T-helper 2 cell (primary cell): Measurements from ENCODE around the gene LDHB.
A peak's percentile ranks its signal among the peaks of the same experiment; 100 is the strongest.
"Not testable (repeated sequence)": the region's sequence is repeated elsewhere in the genome, so short reads cannot be mapped to it uniquely, and the experiment has no call there.

ENCODE experiments used
- DNase-seq, 5 experiments: peaks; one replicate each; pipeline versions ENCODE4 v3.0.0 to v3.0.0-alpha.2; 2012 to 2022

The LDHB gene

GRCh38 chr12:21607701-21608100 lies 49.9 kb downstream of the LDHB start:
- DNase-seq, result peak in 2 of 5 experiments; percentile 4 to 30

GRCh38 chr12:21606175-21606574 lies 51.5 kb downstream of the LDHB start:
- no peak for DNase-seq

GRCh38 chr12:21604245-21605101 lies 53.2 kb downstream of the LDHB start, which contains the start of gene GYS2:
Gene GYS2, minus strand, starts transcription at chr12:21604847. Its CDS starts 255 bp downstream, at chr12:21604592.
- DNase-seq, result no peak

GRCh38 chr12:21602774-21603173 lies 54.9 kb downstream of the LDHB start:
- no peak for DNase-seq

GRCh38 chr12:21600196-21600595 lies 57.4 kb downstream of the LDHB start:
- DNase-seq, result no peak

- DNase-seq, result no peak
Measured at GRCh38 chr12:21599143-21599999, 58.3 kb downstream of the LDHB start.

GRCh38 chr12:21598651-21599050 lies 59.0 kb downstream of the LDHB start:
- DNase-seq, result no peak

GRCh38 chr12:21595356-21595755 lies 62.3 kb downstream of the LDHB start:
- not testable (repeated sequence) for DNase-seq

GRCh38 chr12:21585485-21585884 lies 72.2 kb downstream of the LDHB start:
- no peak for DNase-seq
